ENCODE results near the gene UMOD.

DNA sequence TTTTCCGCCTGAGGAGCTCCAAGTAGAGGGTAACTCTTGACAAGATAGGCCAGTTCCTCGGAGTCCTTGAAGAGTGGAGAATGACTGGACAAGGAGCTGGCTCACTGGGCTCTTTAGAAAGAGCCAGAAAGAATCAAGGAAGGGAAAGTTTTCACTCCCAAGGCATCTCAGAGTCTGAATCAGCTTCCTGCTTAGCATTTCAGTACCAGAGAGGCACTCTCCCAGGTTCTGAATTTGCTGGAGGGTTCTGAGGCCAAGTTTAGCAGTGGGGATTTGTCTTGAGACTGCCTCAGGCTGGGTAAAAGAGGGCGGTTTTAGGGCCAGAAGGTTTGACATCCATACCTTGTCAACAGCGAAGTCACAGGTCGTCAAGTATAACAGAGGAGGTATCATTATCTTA lies 50.7 kb downstream of the UMOD start:
- TF ChIP-seq, protein P1, sequence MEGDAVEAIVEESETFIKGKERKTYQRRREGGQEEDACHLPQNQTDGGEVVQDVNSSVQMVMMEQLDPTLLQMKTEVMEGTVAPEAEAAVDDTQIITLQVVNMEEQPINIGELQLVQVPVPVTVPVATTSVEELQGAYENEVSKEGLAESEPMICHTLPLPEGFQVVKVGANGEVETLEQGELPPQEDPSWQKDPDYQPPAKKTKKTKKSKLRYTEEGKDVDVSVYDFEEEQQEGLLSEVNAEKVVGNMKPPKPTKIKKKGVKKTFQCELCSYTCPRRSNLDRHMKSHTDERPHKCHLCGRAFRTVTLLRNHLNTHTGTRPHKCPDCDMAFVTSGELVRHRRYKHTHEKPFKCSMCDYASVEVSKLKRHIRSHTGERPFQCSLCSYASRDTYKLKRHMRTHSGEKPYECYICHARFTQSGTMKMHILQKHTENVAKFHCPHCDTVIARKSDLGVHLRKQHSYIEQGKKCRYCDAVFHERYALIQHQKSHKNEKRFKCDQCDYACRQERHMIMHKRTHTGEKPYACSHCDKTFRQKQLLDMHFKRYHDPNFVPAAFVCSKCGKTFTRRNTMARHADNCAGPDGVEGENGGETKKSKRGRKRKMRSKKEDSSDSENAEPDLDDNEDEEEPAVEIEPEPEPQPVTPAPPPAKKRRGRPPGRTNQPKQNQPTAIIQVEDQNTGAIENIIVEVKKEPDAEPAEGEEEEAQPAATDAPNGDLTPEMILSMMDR (IDR thresholded peaks at IDR 0.05), result no peak
- TF ChIP-seq POLR2AphosphoS5 (IDR thresholded peaks at IDR 0.05), result no peak
